SU-DHL-6 (cell line): Measurements from ENCODE around the gene LIPA.

Source experiments
- H2AFZ ChIP-seq: fragments of 200-600 bp; sonication (generic); 2 replicates; pipeline ENCODE4 v1.6.1; 2014; ENCODE audit warnings: low read depth, mild to moderate bottlenecking, moderate library complexity, mixed read lengths, antibody characterized with exemption, low read length; ENCODE audit not compliant: severe bottlenecking
- H3F3A ChIP-seq: fragments of 200-600 bp; shearing (Covaris generic); 2 replicates; pipeline ENCODE4 v1.6.0; 2016; ENCODE audit warnings: antibody characterized with exemption, mild to moderate bottlenecking; ENCODE audit not compliant: insufficient read depth
- H3K27ac ChIP-seq: fragments of 200-600 bp; sonication (generic); 2 replicates; pipeline ENCODE4 v1.5.1; 2016; ENCODE audit warnings: low read depth, mild to moderate bottlenecking, low read length, moderate library complexity, mixed read lengths
- H3K27me3 ChIP-seq: fragments of 200-600 bp; sonication (generic), shearing (Covaris generic); 2 replicates; pipeline ENCODE4 v1.6.0; 2014; ENCODE audit warnings: mild to moderate bottlenecking, low read length
- H3K36me3 ChIP-seq: fragments of 200-600 bp; sonication (generic); 2 replicates; pipeline ENCODE4 v1.6.1; 2014; ENCODE audit warnings: mild to moderate bottlenecking, low read length, mixed read lengths
- H3K4me2 ChIP-seq: fragments of 300-600, 200-600 bp; shearing (Covaris generic), sonication (generic); 2 replicates; pipeline ENCODE4 v1.6.0; 2014; ENCODE audit warnings: low read length, low read depth, mild to moderate bottlenecking; ENCODE audit not compliant: poor library complexity, severe bottlenecking
- H3K4me3 ChIP-seq: fragments of 200-600 bp; sonication (generic); 2 replicates; pipeline ENCODE4 v1.5.1; 2014; ENCODE audit warnings: antibody characterized with exemption, low read length, mild to moderate bottlenecking, mixed read lengths; ENCODE audit not compliant: insufficient read depth, poor library complexity, severe bottlenecking
- H3K79me2 ChIP-seq: fragments of 200-600 bp; sonication (generic); 2 replicates; pipeline ENCODE4 v1.6.1; 2014; ENCODE audit warnings: mild to moderate bottlenecking, low read length, moderate library complexity; ENCODE audit not compliant: insufficient read depth
- H3K9ac ChIP-seq: fragments of 200-600 bp; sonication (generic); 2 replicates; pipeline ENCODE4 v1.7.0; 2014; ENCODE audit warnings: mild to moderate bottlenecking, low read length
- H3K9me2 ChIP-seq: fragments of 200-600 bp; sonication (generic); replicated peaks from 2 replicates; pipeline ENCODE4 v1.6.1; 2014; ENCODE audit warnings: low read length; ENCODE audit not compliant: insufficient read depth
- H3K9me3 ChIP-seq: fragments of 200-600 bp; sonication (generic); 2 replicates; pipeline ENCODE4 v1.6.1; 2014; ENCODE audit warnings: low read length, mixed read lengths; ENCODE audit not compliant: insufficient read depth
- H4K20me1 ChIP-seq: fragments of 200-600 bp; sonication (generic); 2 replicates; pipeline ENCODE4 v1.6.1; 2014; ENCODE audit warnings: low read depth, mild to moderate bottlenecking, antibody characterized with exemption, low read length, moderate library complexity, mixed read lengths
- EZH2phosphoT487 ChIP-seq: fragments of 200-600 bp; sonication (generic), shearing (Covaris generic); conservative IDR thresholded peaks from 2 replicates; pipeline ENCODE4 v1.6.1; 2018; ENCODE audit warnings: mild to moderate bottlenecking, antibody characterized with exemption, low read length, moderate library complexity, mixed read lengths
- TF ChIP-seq, protein P1 (sequence below): fragments of 200-600 bp; sonication (generic); IDR thresholded peaks from one replicate; pipeline ENCODE4 v1.5.1; 2017; ENCODE audit warnings: antibody characterized with exemption, mild to moderate bottlenecking, low read length, moderate library complexity; ENCODE audit not compliant: insufficient read depth, poor library complexity, severe bottlenecking

Gene LIPA

DNA sequence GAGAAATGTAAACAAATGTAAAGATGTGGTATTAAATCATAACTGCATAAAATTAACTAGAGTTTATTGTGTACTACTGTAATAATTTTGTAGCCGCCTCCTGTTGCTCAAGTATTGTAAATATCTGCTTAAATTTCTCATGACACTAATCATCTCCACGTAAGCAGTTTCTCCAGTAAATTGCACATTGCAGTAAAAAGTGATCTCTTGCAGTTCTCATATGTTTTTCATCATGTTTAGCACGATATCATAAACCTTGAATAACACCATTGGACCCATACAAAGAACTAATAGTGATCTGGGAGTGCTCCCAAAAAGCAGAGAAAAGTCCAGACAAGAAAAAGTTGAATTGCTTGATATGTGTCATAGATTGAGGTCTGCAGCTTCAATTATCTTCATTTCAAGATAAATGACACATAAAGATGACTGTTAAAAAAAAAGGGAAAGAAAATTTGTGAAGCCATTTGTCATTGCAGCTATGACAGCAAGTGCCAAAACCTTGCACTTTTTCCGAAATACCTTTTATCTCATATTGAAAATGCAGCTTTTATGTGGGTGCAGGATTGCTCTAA lies 15.3 kb downstream of the LIPA start:
- H2AFZ ChIP-seq, result no peak overlapping the region
- no peaks in the 10 kb centered on the region for H3K36me3 ChIP-seq
- no peak for TF ChIP-seq EZH2phosphoT487
- TF ChIP-seq, protein P1, sequence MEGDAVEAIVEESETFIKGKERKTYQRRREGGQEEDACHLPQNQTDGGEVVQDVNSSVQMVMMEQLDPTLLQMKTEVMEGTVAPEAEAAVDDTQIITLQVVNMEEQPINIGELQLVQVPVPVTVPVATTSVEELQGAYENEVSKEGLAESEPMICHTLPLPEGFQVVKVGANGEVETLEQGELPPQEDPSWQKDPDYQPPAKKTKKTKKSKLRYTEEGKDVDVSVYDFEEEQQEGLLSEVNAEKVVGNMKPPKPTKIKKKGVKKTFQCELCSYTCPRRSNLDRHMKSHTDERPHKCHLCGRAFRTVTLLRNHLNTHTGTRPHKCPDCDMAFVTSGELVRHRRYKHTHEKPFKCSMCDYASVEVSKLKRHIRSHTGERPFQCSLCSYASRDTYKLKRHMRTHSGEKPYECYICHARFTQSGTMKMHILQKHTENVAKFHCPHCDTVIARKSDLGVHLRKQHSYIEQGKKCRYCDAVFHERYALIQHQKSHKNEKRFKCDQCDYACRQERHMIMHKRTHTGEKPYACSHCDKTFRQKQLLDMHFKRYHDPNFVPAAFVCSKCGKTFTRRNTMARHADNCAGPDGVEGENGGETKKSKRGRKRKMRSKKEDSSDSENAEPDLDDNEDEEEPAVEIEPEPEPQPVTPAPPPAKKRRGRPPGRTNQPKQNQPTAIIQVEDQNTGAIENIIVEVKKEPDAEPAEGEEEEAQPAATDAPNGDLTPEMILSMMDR, result no peak
- H3K27ac ChIP-seq, result no peak overlapping the region
- H3K9me2 ChIP-seq, result no peaks in the 10 kb centered on the region
- no peak overlapping the region for H3K4me2 ChIP-seq
- no peak overlapping the region for H3K4me3 ChIP-seq
- no peaks in the 10 kb centered on the region for H3F3A ChIP-seq
- H4K20me1 ChIP-seq, result no peaks in the 10 kb centered on the region
- no peak overlapping the region for H3K9ac ChIP-seq
- no peaks in the 10 kb centered on the region for H3K9me3 ChIP-seq
- no peaks in the 10 kb centered on the region for H3K79me2 ChIP-seq
- H3K27me3 ChIP-seq, result no peaks in the 10 kb centered on the region

DNA sequence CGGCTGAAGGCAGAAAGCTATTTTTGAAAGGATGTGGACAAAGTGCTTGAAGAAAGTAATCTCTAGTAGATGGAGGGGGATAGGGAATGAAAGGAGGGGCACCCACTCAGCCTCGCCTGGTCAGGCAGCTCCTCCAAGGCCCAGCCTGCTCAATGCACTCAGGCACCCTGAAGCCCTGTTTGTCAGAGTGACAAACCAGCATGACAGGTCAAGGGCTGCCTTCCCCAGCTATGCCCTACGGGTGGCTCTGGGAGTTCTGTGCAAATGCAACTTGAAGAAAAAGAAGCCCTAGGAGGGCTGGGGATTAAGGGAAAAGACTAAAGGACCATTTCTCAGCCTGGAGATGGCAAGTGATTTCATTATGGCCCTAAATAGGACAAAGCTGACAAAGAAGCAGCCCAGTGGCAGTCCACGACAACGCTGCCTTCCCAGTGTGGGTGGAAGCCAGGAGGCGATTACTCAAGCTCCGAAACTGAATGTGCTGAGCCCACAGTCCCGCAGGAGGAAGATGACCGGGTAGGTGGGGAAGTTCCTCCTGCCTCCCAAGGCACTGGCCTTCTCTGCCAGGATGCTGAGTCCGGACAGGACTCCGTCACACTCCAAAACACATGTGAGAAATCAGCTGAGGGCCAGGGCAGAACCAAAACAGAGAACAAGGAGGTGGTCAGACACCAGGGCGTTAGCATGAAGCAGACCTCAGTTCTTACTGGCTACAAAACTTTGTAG lies 16.3 kb downstream of the LIPA start:
- Histone ChIP-seq H3K4me3 (no peak overlapping the region), H3K9ac (no peak overlapping the region), H3K9me2 (no peaks in the 10 kb centered on the region)

DNA sequence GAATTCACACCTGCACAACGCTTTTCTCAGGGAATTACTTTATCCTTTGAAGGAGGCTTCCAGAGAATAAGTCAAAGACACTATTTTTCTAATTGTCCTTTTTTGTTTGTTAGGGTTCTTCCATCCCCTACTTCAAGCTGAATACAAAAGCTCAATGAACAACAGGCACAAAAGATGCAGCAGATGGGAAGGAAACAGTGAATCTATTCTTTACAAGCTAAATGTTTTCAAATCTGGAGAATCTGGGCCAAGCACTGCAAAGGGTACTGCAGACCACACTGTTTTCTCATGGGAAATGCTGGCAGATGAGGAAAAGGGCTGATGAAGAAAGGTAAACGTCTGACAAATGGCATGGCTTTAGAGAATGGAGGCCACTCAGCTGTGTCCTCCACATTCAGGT lies 18.5 kb downstream of the LIPA start:
- Histone ChIP-seq H3K9ac (no peak overlapping the region), H3K9me3 (no peaks in the 10 kb centered on the region), H3K9me2 (no peaks in the 10 kb centered on the region), H3K27ac (no peak overlapping the region), H4K20me1 (no peaks in the 10 kb centered on the region), H2AFZ (no peak overlapping the region), H3K4me3 (no peak overlapping the region), H3K4me2 (no peak overlapping the region), H3K79me2 (no peaks in the 10 kb centered on the region), H3F3A (no peaks in the 10 kb centered on the region), H3K36me3 (no peaks in the 10 kb centered on the region), H3K27me3 (no peaks in the 10 kb centered on the region)
- TF ChIP-seq, protein P1, result no peak
- no peak for TF ChIP-seq EZH2phosphoT487

More for the DNA sequence above, 16.3 kb downstream of the LIPA start:
- H3K36me3 ChIP-seq, result no peaks in the 10 kb centered on the region
- H3K27me3 ChIP-seq, result no peaks in the 10 kb centered on the region
- no peak overlapping the region for H3K4me2 ChIP-seq
- no peaks in the 10 kb centered on the region for H3K79me2 ChIP-seq
- no peak overlapping the region for H3K27ac ChIP-seq
- H2AFZ ChIP-seq, result no peak overlapping the region
- no peaks in the 10 kb centered on the region for H3F3A ChIP-seq
- TF ChIP-seq, protein P1, result no peak
- no peak for TF ChIP-seq EZH2phosphoT487
- no peaks in the 10 kb centered on the region for H4K20me1 ChIP-seq
- H3K9me3 ChIP-seq, result no peaks in the 10 kb centered on the region
